Endothelial cell of umbilical vein (primary cell): ENCODE results near the gene PALD1. TPM values are rescaled to one million over a fixed set of nuclear protein-coding genes. Genes with fewer than 3 reads are reported as not detected.

Experiments
- BruUV-seq: library from RNA; stranded (reverse); fragments of 400-500 nt; replicated peaks from 2 replicates; lab custom pipeline; 2021; lab: Mats Ljungman, UMichigan
- CTCF ChIA-PET: fragments of 300-600, 350-600 bp; sonication (Branson Sonifier 250); formaldehyde crosslinking; loops from one replicate; lab custom pipeline; 2021; ENCODE audit warnings: antibody characterized with exemption, inconsistent platforms; lab: Charles Lee
- POLR2A ChIA-PET: fragments of 300-600, 350-600 bp; sonication (Branson Sonifier 250); formaldehyde crosslinking; loops from one replicate; lab custom pipeline; 2021; ENCODE audit warnings: antibody characterized with exemption, inconsistent platforms; lab: Charles Lee
- DNase-seq: peaks from one replicate; pipeline ENCODE4 v3.0.0-alpha.2; 2011; ENCODE audit warnings: low read depth, low spot score
- FAIRE-seq: peaks from 2 replicates; lab custom pipeline; 2011; peaks lifted over from hg19 to GRCh38; lab: Jason Lieb, UNC
- H2AFZ ChIP-seq: 2 replicates; pipeline ENCODE4 v1.6.0; 2012; ENCODE audit warnings: low read depth, low read length, control low read depth, inconsistent platforms
- H3K27ac ChIP-seq: 2 replicates; pipeline ENCODE4 v1.5.1; 2011; ENCODE audit warnings: low read depth, mild to moderate bottlenecking, control low read depth, low read length, moderate library complexity; ENCODE audit not compliant: insufficient read depth
- H3K27me3 ChIP-seq, 2 experiments: 2 replicates each; pipeline versions ENCODE4 v1.6.0 to v1.6.1; 2011; ENCODE audit warnings: low read length in 2 of 2, mixed read lengths in 1 of 2; ENCODE audit not compliant: control insufficient read depth in 2 of 2, insufficient read depth in 2 of 2
- H3K36me3 ChIP-seq, 2 experiments: 2 replicates in 1 of 2; 3 replicates in 1 of 2; pipeline ENCODE4 v1.5.1; 2011; ENCODE audit warnings: low read length in 2 of 2, mild to moderate bottlenecking in 1 of 2, moderate library complexity in 1 of 2; ENCODE audit not compliant: control insufficient read depth in 2 of 2, insufficient read depth in 2 of 2; ENCODE audit errors: extremely low read depth in 1 of 2
- H3K4me1 ChIP-seq: 3 replicates; pipeline ENCODE4 v1.5.1; 2011; ENCODE audit warnings: mild to moderate bottlenecking, low read length; ENCODE audit not compliant: control insufficient read depth, insufficient read depth; ENCODE audit errors: extremely low read depth
- H3K4me2 ChIP-seq: 2 replicates; pipeline ENCODE4 v1.6.1; 2011; ENCODE audit warnings: low read length, control low read depth, mixed read lengths; ENCODE audit not compliant: insufficient read depth
- H3K4me3 ChIP-seq, 3 experiments: fragments of 200-600 bp in 1 of 3; sonication (generic), shearing (Covaris generic) in 1 of 3; replicated peaks in 1 of 3; 2 replicates each; pipeline ENCODE4 v1.5.1; 2011 to 2016; ENCODE audit warnings: control low read depth in 3 of 3, low read length in 3 of 3, mild to moderate bottlenecking in 2 of 3, inconsistent platforms in 1 of 3, low read depth in 1 of 3, moderate library complexity in 1 of 3; ENCODE audit not compliant: insufficient read depth in 1 of 3
- H3K79me2 ChIP-seq: 2 replicates; pipeline ENCODE4 v1.6.0; 2012; ENCODE audit warnings: low read length, inconsistent platforms; ENCODE audit not compliant: control insufficient read depth, insufficient read depth
- H3K9ac ChIP-seq: replicated peaks from 2 replicates; pipeline ENCODE3; 2011; ENCODE audit warnings: low read length, control low read depth; ENCODE audit not compliant: insufficient read depth; ENCODE audit errors: extremely low read depth
- H3K9me1 ChIP-seq: replicated peaks from 3 replicates; pipeline ENCODE4 v1.6.0; 2011; ENCODE audit warnings: mild to moderate bottlenecking, low read length; ENCODE audit not compliant: control insufficient read depth, insufficient read depth; ENCODE audit errors: extremely low read depth
- H3K9me3 ChIP-seq: replicated peaks from 2 replicates; pipeline ENCODE4 v1.5.1; 2012; ENCODE audit warnings: low read length, inconsistent platforms; ENCODE audit not compliant: control insufficient read depth, insufficient read depth
- H4K20me1 ChIP-seq: replicated peaks from 2 replicates; pipeline ENCODE3; 2011; ENCODE audit warnings: mild to moderate bottlenecking, low read length; ENCODE audit not compliant: control insufficient read depth, insufficient read depth; ENCODE audit errors: extremely low read depth
- EZH2 ChIP-seq: IDR thresholded peaks from 2 replicates; pipeline ENCODE4 v1.6.1; 2012; ENCODE audit warnings: borderline replicate concordance, low read depth, mild to moderate bottlenecking, moderate library complexity, low read length, inconsistent platforms; ENCODE audit not compliant: severe bottlenecking
- FOS ChIP-seq: IDR thresholded peaks from 2 replicates; pipeline ENCODE4 v1.6.1; 2011; ENCODE audit warnings: mild to moderate bottlenecking, low read length, moderate library complexity, borderline replicate concordance; ENCODE audit not compliant: insufficient read depth
- GATA2 ChIP-seq: IDR thresholded peaks from 2 replicates; pipeline ENCODE4 v1.7.0; 2011; ENCODE audit warnings: low read depth, mild to moderate bottlenecking, moderate library complexity, mixed read lengths, low read length; ENCODE audit not compliant: insufficient read length, insufficient read depth
- JUN ChIP-seq: IDR thresholded peaks from 2 replicates; pipeline ENCODE4 v1.6.1; 2011; ENCODE audit warnings: borderline replicate concordance, low read depth; ENCODE audit not compliant: insufficient read length, insufficient read depth
- MAX ChIP-seq: IDR thresholded peaks from 2 replicates; pipeline ENCODE4 v1.6.1; 2011; ENCODE audit not compliant: insufficient read depth, insufficient read length
- MYC ChIP-seq: IDR thresholded peaks from one replicate; pipeline ENCODE4 v1.6.1; 2011; ENCODE audit warnings: mild to moderate bottlenecking, low read depth, low read length
- POLR2A ChIP-seq: IDR thresholded peaks from 2 replicates; pipeline ENCODE4 v1.6.1; 2012; ENCODE audit warnings: low read depth, mild to moderate bottlenecking, control low read depth, low read length
- POLR2AphosphoS5 ChIP-seq: IDR thresholded peaks from 2 replicates; pipeline ENCODE4 v1.6.1; 2012; ENCODE audit warnings: low read depth, mild to moderate bottlenecking, control low read depth, low read length, moderate library complexity; ENCODE audit not compliant: insufficient read depth
- dilution Hi-C: fragments of 300-500 bp; cut with MboI; formaldehyde crosslinking; loops from one replicate; pipeline ENCODE4 v1.15.0; 2019; ENCODE audit warnings: low sequenced_read_pairs; ENCODE audit not compliant: extremely low pct_ligation_motif_present
- intact Hi-C: fragments of 100-400 bp; cut with micrococcal nuclease; formaldehyde crosslinking; loops from one replicate; pipeline ENCODE4 v1.10.0; 2022
- polyA plus RNA-seq, 4 experiments: library from polyadenylated mRNA; depleted of rRNA in 3 of 4; stranded (reverse) in 3 of 4; unstranded in 1 of 4; fragments of >200 nt; gene quantifications; 2 replicates each; pipeline versions ENCODE4 v1.2.1 to v1.2.3, GENCODE V29; 2011 to 2012; ENCODE audit warnings: missing spikeins in 1 of 4
- total RNA-seq: library from RNA; stranded (reverse); gene quantifications from 2 replicates; pipeline ENCODE4 v1.2.3, GENCODE V29; 2021
- TF ChIP-seq, protein P1 (sequence below), 2 donors: IDR thresholded peaks; 1 replicate in 1 of 2; 2 replicates in 1 of 2; pipeline ENCODE4 v1.5.1; 2011; ENCODE audit warnings: low read length in 2 of 2, mild to moderate bottlenecking in 2 of 2, moderate library complexity in 2 of 2, control low read depth in 1 of 2, inconsistent platforms in 1 of 2, low read depth in 1 of 2; ENCODE audit not compliant: insufficient read depth in 1 of 2; ENCODE audit errors: extremely low read depth in 1 of 2

Gene PALD1
- total and polyA plus RNA-seq, 2 donors (not counting 3 experiments of a cell fraction or from before 2014, with no cell fraction given): 16.6 to 73.3 TPM

DNA sequence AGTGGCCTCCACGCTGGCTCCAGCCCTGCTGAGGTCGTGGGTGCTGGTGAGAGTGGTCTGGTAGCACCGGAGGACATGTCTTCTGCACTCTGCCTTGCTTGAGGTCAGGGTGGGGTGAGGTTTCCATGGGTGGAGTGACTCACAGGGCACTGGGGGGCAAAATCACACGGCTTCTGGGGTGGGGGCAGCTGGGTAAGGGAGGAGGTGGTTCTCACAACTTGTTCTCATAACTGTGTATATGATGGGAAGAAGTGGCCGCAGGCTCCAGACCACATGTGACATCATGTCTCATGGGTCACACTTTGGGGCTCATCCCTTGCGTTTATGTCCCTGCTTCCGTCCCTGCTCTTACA, 124.9 kb downstream of the PALD1 start:
- dilution Hi-C loops: no loop called here
- no TSS peak for BruUV-seq
- POLR2A ChIA-PET: no interaction called here

More for the DNA sequence above, 124.9 kb downstream of the PALD1 start:
- no peak for TF ChIP-seq POLR2A
- no peak for TF ChIP-seq EZH2
- TF ChIP-seq MAX: no peak
- no peak for TF ChIP-seq MYC
- TF ChIP-seq GATA2: no peak
- no peak for TF ChIP-seq FOS
- TF ChIP-seq JUN: no peak
- TF ChIP-seq POLR2AphosphoS5: no peak
- TF ChIP-seq, protein P1, sequence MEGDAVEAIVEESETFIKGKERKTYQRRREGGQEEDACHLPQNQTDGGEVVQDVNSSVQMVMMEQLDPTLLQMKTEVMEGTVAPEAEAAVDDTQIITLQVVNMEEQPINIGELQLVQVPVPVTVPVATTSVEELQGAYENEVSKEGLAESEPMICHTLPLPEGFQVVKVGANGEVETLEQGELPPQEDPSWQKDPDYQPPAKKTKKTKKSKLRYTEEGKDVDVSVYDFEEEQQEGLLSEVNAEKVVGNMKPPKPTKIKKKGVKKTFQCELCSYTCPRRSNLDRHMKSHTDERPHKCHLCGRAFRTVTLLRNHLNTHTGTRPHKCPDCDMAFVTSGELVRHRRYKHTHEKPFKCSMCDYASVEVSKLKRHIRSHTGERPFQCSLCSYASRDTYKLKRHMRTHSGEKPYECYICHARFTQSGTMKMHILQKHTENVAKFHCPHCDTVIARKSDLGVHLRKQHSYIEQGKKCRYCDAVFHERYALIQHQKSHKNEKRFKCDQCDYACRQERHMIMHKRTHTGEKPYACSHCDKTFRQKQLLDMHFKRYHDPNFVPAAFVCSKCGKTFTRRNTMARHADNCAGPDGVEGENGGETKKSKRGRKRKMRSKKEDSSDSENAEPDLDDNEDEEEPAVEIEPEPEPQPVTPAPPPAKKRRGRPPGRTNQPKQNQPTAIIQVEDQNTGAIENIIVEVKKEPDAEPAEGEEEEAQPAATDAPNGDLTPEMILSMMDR (IDR thresholded peaks at IDR 0.05; ENCODE audit: extremely low read depth in 1 of 2, insufficient read depth in 1 of 2, low read depth in 1 of 2, low read length in 2 of 2): no peak
- FAIRE-seq: no peak
- intact Hi-C loops: no loop called here
- Histone ChIP-seq H2AFZ (no peak overlapping the region), H3K9ac (no peak overlapping the region), H3K27me3 (peaks cover 0 to 4% of the 10 kb centered on the region in 2 experiments), H4K20me1 (no peaks in the 10 kb centered on the region), H3K36me3 (no peaks in the 10 kb centered on the region), H3K27ac (no peak overlapping the region), H3K9me1 (no peaks in the 10 kb centered on the region), H3K4me1 (no peaks in the 10 kb centered on the region), H3K4me2 (no peak overlapping the region), H3K79me2 (no peaks in the 10 kb centered on the region), H3K4me3 (no peak overlapping the region), H3K9me3 (no peaks in the 10 kb centered on the region)
- CTCF ChIA-PET: no interaction called here
- DNase-seq: no peak
